Measurements from ENCODE around the gene DOK5.

Gene DOK5

DNA sequence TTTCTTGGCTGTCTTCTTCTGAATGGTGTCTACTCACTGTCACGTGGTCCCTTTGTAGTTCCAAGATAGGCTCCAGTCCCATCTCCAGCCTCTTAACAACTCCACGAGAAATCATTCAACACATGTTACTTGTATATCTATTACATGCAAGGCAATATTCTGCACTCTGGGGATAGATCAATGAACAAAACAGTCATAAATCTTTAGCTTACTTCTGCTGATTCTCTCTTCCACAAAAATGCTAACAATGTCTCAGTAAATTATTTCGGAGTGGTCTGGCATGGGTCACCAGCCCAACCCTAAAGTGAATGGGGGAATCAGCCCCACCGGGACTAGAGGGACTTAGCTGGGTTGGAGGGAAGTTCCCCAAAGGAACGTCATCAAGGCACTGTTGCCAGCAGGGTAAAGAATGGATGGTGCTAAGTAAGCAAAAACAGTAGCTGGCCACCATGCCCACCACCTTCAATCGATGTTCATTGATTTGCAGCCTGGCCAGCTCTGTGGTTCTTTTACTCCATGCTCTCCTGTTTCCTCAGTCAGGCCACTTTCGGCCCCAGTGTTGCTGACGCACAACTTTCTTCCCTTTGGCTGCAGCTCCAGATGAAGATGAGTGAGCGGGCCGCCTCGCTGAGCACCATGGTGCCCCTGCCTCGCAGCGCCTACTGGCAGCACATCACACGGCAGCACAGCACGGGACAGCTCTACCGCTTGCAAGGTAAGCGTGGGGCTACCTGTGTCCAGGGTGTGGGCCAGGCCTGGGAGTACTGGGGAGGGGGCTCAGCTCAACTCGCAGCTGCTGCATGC lies 167.7 kb downstream of the DOK5 start:
- no peaks in the 10 kb centered on the region for H3K4me1 ChIP-seq (ENCODE audit: insufficient read depth, low read length)
- H3K4me3 ChIP-seq (ENCODE audit: low read length), result no peak overlapping the region

GRCh38 chr20:54643761-54644160 lies 168.4 kb downstream of the DOK5 start:
- no peak overlapping the region for H2AFZ ChIP-seq (ENCODE audit: low read depth, low read length)
- no peaks in the 10 kb centered on the region for H3K4me1 ChIP-seq (ENCODE audit: insufficient read depth, low read length)
- no peak overlapping the region for H3K4me3 ChIP-seq (ENCODE audit: low read length)
- no peaks in the 10 kb centered on the region for H3K27me3 ChIP-seq (ENCODE audit: insufficient read depth, low read length)
- H3K9me3 ChIP-seq (ENCODE audit: low read length), result no peaks in the 10 kb centered on the region
- no peaks in the 10 kb centered on the region for H3K36me3 ChIP-seq (ENCODE audit: insufficient read depth, low read length)

More for the DNA sequence above, 167.7 kb downstream of the DOK5 start:
- Histone ChIP-seq H3K27me3 (ENCODE audit: insufficient read depth, low read length) (no peaks in the 10 kb centered on the region), H3K9me3 (ENCODE audit: low read length) (no peaks in the 10 kb centered on the region), H3K36me3 (ENCODE audit: insufficient read depth, low read length) (no peaks in the 10 kb centered on the region), H2AFZ (ENCODE audit: low read depth, low read length) (no peak overlapping the region)

GRCh38 chr20:54645445-54646155 lies 170.2 kb downstream of the DOK5 start:
- H3K9me3 ChIP-seq (ENCODE audit: low read length), result no peaks in the 10 kb centered on the region
- H3K36me3 ChIP-seq (ENCODE audit: insufficient read depth, low read length), result no peaks in the 10 kb centered on the region
- no peak overlapping the region for H2AFZ ChIP-seq (ENCODE audit: low read depth, low read length)
- H3K4me1 ChIP-seq (ENCODE audit: insufficient read depth, low read length), result peaks cover 11% of the 10 kb centered on the region
- H3K4me3 ChIP-seq (ENCODE audit: low read length), result no peak overlapping the region
- H3K27me3 ChIP-seq (ENCODE audit: insufficient read depth, low read length), result no peaks in the 10 kb centered on the region

DNA sequence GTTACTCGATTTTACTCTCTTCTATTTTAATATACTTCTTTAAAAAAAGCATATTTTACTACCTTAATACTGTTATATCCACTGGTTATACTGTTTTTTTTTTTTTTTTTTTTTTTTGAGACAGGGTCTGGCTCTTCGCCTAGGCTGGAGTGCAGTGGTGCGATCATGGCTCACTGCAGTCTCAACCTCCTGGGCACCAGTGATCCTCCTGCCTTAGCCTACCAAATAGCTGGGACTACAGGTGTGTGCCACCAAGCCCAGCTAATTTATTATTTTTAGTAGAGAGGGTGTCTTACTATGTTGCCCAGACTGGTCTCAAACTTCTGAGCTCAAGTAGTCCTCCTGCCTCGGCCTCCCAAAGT lies 170.7 kb downstream of the DOK5 start:
- Histone ChIP-seq H3K9me3 (ENCODE audit: low read length) (no peaks in the 10 kb centered on the region), H3K27me3 (ENCODE audit: insufficient read depth, low read length) (no peaks in the 10 kb centered on the region), H3K4me3 (ENCODE audit: low read length) (no peak overlapping the region), H3K4me1 (ENCODE audit: insufficient read depth, low read length) (peaks cover 16% of the 10 kb centered on the region), H2AFZ (ENCODE audit: low read depth, low read length) (no peak overlapping the region), H3K36me3 (ENCODE audit: insufficient read depth, low read length) (no peaks in the 10 kb centered on the region)

GRCh38 chr20:54648421-54649142 lies 173.2 kb downstream of the DOK5 start:
- H3K4me1 ChIP-seq (ENCODE audit: insufficient read depth, low read length), result peaks cover 19% of the 10 kb centered on the region

DNA sequence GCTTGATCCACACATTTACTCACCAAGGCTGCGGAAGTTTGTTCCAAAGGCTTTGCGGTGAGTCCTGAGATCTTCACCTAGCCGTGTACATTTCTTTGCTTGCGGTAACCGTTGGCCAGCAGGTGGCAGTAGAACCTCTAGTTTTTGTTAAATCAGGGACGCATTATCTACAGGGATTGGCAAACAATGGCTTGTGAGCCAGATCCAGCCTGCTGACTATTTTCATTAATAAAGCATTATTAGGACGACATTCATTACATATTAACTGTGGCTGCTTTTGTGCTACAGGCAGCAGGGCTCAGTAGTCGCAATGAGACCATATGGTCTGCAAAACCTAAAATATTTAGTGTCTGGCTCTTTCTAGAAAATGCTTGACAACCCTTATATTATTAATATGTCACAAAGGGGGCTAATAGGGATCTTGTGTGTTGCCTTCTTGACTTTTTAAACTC lies 174.1 kb downstream of the DOK5 start:
- Histone ChIP-seq H3K9me3 (ENCODE audit: low read length) (no peaks in the 10 kb centered on the region), H2AFZ (ENCODE audit: low read depth, low read length) (no peak overlapping the region), H3K36me3 (ENCODE audit: insufficient read depth, low read length) (no peaks in the 10 kb centered on the region)

More at GRCh38 chr20:54648421-54649142, 173.2 kb downstream of the DOK5 start:
- Histone ChIP-seq H3K9me3 (ENCODE audit: low read length) (no peaks in the 10 kb centered on the region), H3K4me3 (ENCODE audit: low read length) (no peak overlapping the region), H2AFZ (ENCODE audit: low read depth, low read length) (no peak overlapping the region), H3K36me3 (ENCODE audit: insufficient read depth, low read length) (no peaks in the 10 kb centered on the region), H3K27me3 (ENCODE audit: insufficient read depth, low read length) (no peaks in the 10 kb centered on the region)

GRCh38 chr20:54650052-54650719 lies 174.8 kb downstream of the DOK5 start:
- H3K9me3 ChIP-seq (ENCODE audit: low read length), result no peaks in the 10 kb centered on the region
- H3K4me1 ChIP-seq (ENCODE audit: insufficient read depth, low read length), result peaks cover 29% of the 10 kb centered on the region
- no peaks in the 10 kb centered on the region for H3K27me3 ChIP-seq (ENCODE audit: insufficient read depth, low read length)
- H2AFZ ChIP-seq (ENCODE audit: low read depth, low read length), result no peak overlapping the region
- no peak overlapping the region for H3K4me3 ChIP-seq (ENCODE audit: low read length)
- no peaks in the 10 kb centered on the region for H3K36me3 ChIP-seq (ENCODE audit: insufficient read depth, low read length)

More for the DNA sequence above, 174.1 kb downstream of the DOK5 start:
- Histone ChIP-seq H3K4me3 (ENCODE audit: low read length) (no peak overlapping the region), H3K27me3 (ENCODE audit: insufficient read depth, low read length) (no peaks in the 10 kb centered on the region), H3K4me1 (ENCODE audit: insufficient read depth, low read length) (peaks cover 24% of the 10 kb centered on the region)

DNA sequence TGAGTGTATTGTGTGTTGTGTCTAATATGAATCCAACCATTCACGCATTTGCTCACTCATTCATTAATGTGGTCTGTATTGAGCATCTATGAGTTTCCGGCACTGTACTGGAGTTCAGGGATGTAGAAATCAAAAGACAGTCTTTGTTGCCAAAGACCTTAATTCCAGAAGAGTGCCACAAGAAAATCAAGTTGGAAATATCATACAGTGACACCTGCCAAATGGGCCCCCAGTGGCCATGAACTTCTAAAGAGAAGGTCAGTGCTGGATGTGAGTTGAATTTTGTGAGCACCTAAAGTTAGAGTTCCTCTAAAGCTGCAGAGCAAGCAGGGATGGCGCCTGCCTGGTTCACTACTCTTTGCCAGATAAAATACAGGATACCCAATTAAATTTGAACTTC lies 175.9 kb downstream of the DOK5 start:
- Histone ChIP-seq H3K27me3 (ENCODE audit: insufficient read depth, low read length) (no peaks in the 10 kb centered on the region), H3K9me3 (ENCODE audit: low read length) (no peaks in the 10 kb centered on the region), H3K36me3 (ENCODE audit: insufficient read depth, low read length) (no peaks in the 10 kb centered on the region)

GRCh38 chr20:54654450-54654849 lies 179.1 kb downstream of the DOK5 start:
- Histone ChIP-seq H2AFZ (ENCODE audit: low read depth, low read length) (no peak overlapping the region), H3K27me3 (ENCODE audit: insufficient read depth, low read length) (no peaks in the 10 kb centered on the region), H3K4me3 (ENCODE audit: low read length) (no peak overlapping the region), H3K9me3 (ENCODE audit: low read length) (no peaks in the 10 kb centered on the region), H3K4me1 (ENCODE audit: insufficient read depth, low read length) (peaks cover 32% of the 10 kb centered on the region), H3K36me3 (ENCODE audit: insufficient read depth, low read length) (no peaks in the 10 kb centered on the region)

More for the DNA sequence above, 175.9 kb downstream of the DOK5 start:
- Histone ChIP-seq H3K4me3 (ENCODE audit: low read length) (no peak overlapping the region), H3K4me1 (ENCODE audit: insufficient read depth, low read length) (peaks cover 29% of the 10 kb centered on the region), H2AFZ (ENCODE audit: low read depth, low read length) (no peak overlapping the region)

GRCh38 chr20:54657268-54657826 lies 182.0 kb downstream of the DOK5 start:
- Histone ChIP-seq H3K4me1 (ENCODE audit: insufficient read depth, low read length) (peaks cover 35% of the 10 kb centered on the region), H3K4me3 (ENCODE audit: low read length) (no peak overlapping the region), H3K9me3 (ENCODE audit: low read length) (no peaks in the 10 kb centered on the region), H3K27me3 (ENCODE audit: insufficient read depth, low read length) (no peaks in the 10 kb centered on the region), H2AFZ (ENCODE audit: low read depth, low read length) (no peak overlapping the region), H3K36me3 (ENCODE audit: insufficient read depth, low read length) (no peaks in the 10 kb centered on the region)

- Histone ChIP-seq H3K27me3 (ENCODE audit: insufficient read depth, low read length) (no peaks in the 10 kb centered on the region), H3K4me1 (ENCODE audit: insufficient read depth, low read length) (peaks cover 42% of the 10 kb centered on the region), H2AFZ (ENCODE audit: low read depth, low read length) (no peak overlapping the region), H3K9me3 (ENCODE audit: low read length) (no peaks in the 10 kb centered on the region), H3K4me3 (ENCODE audit: low read length) (no peak overlapping the region), H3K36me3 (ENCODE audit: insufficient read depth, low read length) (no peaks in the 10 kb centered on the region)
Measured at GRCh38 chr20:54658525-54658924, 183.1 kb downstream of the DOK5 start.

DNA sequence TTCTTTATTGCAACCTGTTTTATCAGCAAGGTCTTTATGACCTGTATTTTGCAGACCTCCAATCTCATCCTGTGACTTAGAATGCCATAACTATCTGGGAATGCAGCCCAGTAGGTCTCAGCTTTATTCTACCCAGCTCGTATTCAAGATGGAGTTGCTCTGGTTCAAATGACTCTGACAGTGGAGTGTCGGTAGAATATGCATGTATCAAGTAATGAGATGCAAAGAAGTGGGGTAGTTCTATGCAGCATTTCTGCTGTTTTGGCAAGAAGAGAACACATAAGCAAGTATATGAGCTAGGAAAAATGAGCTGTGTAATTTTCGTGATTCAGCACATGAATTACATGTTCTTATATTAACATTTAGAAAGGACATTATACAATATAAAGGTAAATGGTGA lies 185.9 kb downstream of the DOK5 start:
- Histone ChIP-seq H2AFZ (ENCODE audit: low read depth, low read length) (no peak overlapping the region), H3K27me3 (ENCODE audit: insufficient read depth, low read length) (no peaks in the 10 kb centered on the region), H3K9me3 (ENCODE audit: low read length) (no peaks in the 10 kb centered on the region), H3K4me3 (ENCODE audit: low read length) (no peak overlapping the region), H3K36me3 (ENCODE audit: insufficient read depth, low read length) (no peaks in the 10 kb centered on the region), H3K4me1 (ENCODE audit: insufficient read depth, low read length) (peaks cover 32% of the 10 kb centered on the region)
